H9 (cell line): ENCODE measurements around the gene GRHL3. TPM values are rescaled to one million over a fixed set of nuclear protein-coding genes. Genes with fewer than 3 reads are reported as not detected.
A peak's percentile ranks its signal among the peaks of the same experiment; 100 is the strongest.
"Not testable (repeated sequence)": the region's sequence is repeated elsewhere in the genome, so short reads cannot be mapped to it uniquely, and the experiment has no call there.

Experiments
- DNase-seq: peaks from one replicate; pipeline ENCODE4 v3.0.0-alpha.2; 2017
- H2AFZ ChIP-seq: one replicate; pipeline ENCODE4 v1.6.1; 2013; ENCODE audit warnings: mild to moderate bottlenecking, low read length, control low read depth, moderate library complexity
- H2AK5ac ChIP-seq: 2 replicates; pipeline ENCODE4 v1.6.1; 2013; ENCODE audit warnings: low read length, control low read depth, mixed read lengths; ENCODE audit not compliant: insufficient read length
- H2BK120ac ChIP-seq: one replicate; pipeline ENCODE4 v1.6.1; 2013; ENCODE audit warnings: low read depth, mild to moderate bottlenecking, low read length, control low read depth, inconsistent platforms; ENCODE audit not compliant: poor library complexity, severe bottlenecking
- H2BK12ac ChIP-seq: 2 replicates; pipeline ENCODE4 v1.6.1; 2013; ENCODE audit warnings: low read length, control low read depth, mixed read lengths, low read depth; ENCODE audit not compliant: insufficient read length
- H2BK15ac ChIP-seq: 2 replicates; pipeline ENCODE4 v1.6.1; 2013; ENCODE audit warnings: low read depth, low read length, control low read depth
- H2BK20ac ChIP-seq: one replicate; pipeline ENCODE4 v1.6.1; 2013; ENCODE audit warnings: low read depth, mild to moderate bottlenecking, low read length, control low read depth, inconsistent platforms; ENCODE audit not compliant: poor library complexity, severe bottlenecking
- H2BK5ac ChIP-seq: 2 replicates; pipeline ENCODE4 v1.6.1; 2013; ENCODE audit warnings: low read length, control low read depth, mixed read lengths; ENCODE audit not compliant: insufficient read length
- H3K14ac ChIP-seq: 2 replicates; pipeline ENCODE4 v1.6.1; 2013; ENCODE audit warnings: low read length, control low read depth; ENCODE audit not compliant: insufficient read depth
- H3K18ac ChIP-seq: 2 replicates; pipeline ENCODE4 v1.6.1; 2013; ENCODE audit warnings: low read depth, mild to moderate bottlenecking, mixed read lengths, low read length, control low read depth; ENCODE audit not compliant: insufficient read length
- H3K23ac ChIP-seq: 2 replicates; pipeline ENCODE4 v1.6.1; 2013; ENCODE audit warnings: low read length, control low read depth, mixed read lengths, low read depth; ENCODE audit not compliant: insufficient read length
- H3K23me2 ChIP-seq: 2 replicates; pipeline ENCODE4 v1.6.1; 2013; ENCODE audit warnings: low read depth, mild to moderate bottlenecking, mixed read lengths, low read length, control low read depth; ENCODE audit not compliant: insufficient read length, poor library complexity, severe bottlenecking
- H3K27ac ChIP-seq: 2 replicates; pipeline ENCODE4 v1.5.1; 2013; ENCODE audit warnings: low read length, control low read depth, mixed read lengths, low read depth; ENCODE audit not compliant: insufficient read length
- H3K27me3 ChIP-seq: 2 replicates; pipeline ENCODE4 v1.6.1; 2013; ENCODE audit warnings: low read length, control low read depth, inconsistent platforms; ENCODE audit not compliant: insufficient read depth
- H3K4ac ChIP-seq: 2 replicates; pipeline ENCODE4 v1.6.1; 2013; ENCODE audit warnings: low read depth, mild to moderate bottlenecking, control low read depth, inconsistent platforms, low read length, moderate library complexity
- H3K4me1 ChIP-seq: 2 replicates; pipeline ENCODE4 v1.6.1; 2013; ENCODE audit warnings: low read length, control low read depth, inconsistent platforms; ENCODE audit not compliant: insufficient read depth
- H3K4me2 ChIP-seq: 2 replicates; pipeline ENCODE4 v1.6.1; 2013; ENCODE audit warnings: low read length, control low read depth, mixed read lengths; ENCODE audit not compliant: insufficient read length, insufficient read depth
- H3K56ac ChIP-seq: 2 replicates; pipeline ENCODE4 v1.6.1; 2013; ENCODE audit warnings: low read depth, mild to moderate bottlenecking, mixed read lengths, low read length, control low read depth; ENCODE audit not compliant: insufficient read length
- H3K79me1 ChIP-seq: 2 replicates; pipeline ENCODE4 v1.6.1; 2013; ENCODE audit warnings: low read depth, mild to moderate bottlenecking, moderate library complexity, low read length, control low read depth, inconsistent platforms; ENCODE audit not compliant: insufficient read depth, poor library complexity, severe bottlenecking
- H3K79me2 ChIP-seq: 2 replicates; pipeline ENCODE4 v1.6.1; 2013; ENCODE audit warnings: low read length, control low read depth, inconsistent platforms; ENCODE audit not compliant: insufficient read depth
- H3K9ac ChIP-seq: 2 replicates; pipeline ENCODE4 v1.6.1; 2013; ENCODE audit warnings: low read length, control low read depth, mixed read lengths; ENCODE audit not compliant: insufficient read length; ENCODE audit errors: extremely low read depth
- H3K9me3 ChIP-seq: one replicate; pipeline ENCODE4 v1.6.1; 2013; ENCODE audit warnings: low read depth, low read length, inconsistent platforms; ENCODE audit not compliant: control insufficient read depth
- H3T11ph ChIP-seq: one replicate; pipeline ENCODE4 v1.6.1; 2013; ENCODE audit warnings: mild to moderate bottlenecking, low read length, control low read depth, inconsistent platforms
- H4K20me1 ChIP-seq: one replicate; pipeline ENCODE4 v1.6.1; 2013; ENCODE audit not compliant: control insufficient read depth, insufficient read length, insufficient read depth
- H4K5ac ChIP-seq: 2 replicates; pipeline ENCODE4 v1.6.1; 2013; ENCODE audit warnings: low read depth, mild to moderate bottlenecking, mixed read lengths, low read length, control low read depth; ENCODE audit not compliant: insufficient read length
- H4K8ac ChIP-seq: replicated peaks from 2 replicates; pipeline ENCODE4 v1.6.1; 2013; ENCODE audit warnings: low read length, control low read depth, mixed read lengths, low read depth; ENCODE audit not compliant: insufficient read length
- H4K91ac ChIP-seq: 2 replicates; pipeline ENCODE4 v1.6.1; 2013; ENCODE audit warnings: low read depth, mild to moderate bottlenecking, moderate library complexity, mixed read lengths, low read length, control low read depth; ENCODE audit not compliant: insufficient read length
- H3K27ac Mint-ChIP-seq, 3 experiments: 2 replicates in 2 of 3; 3 replicates in 1 of 3; pipeline ENCODE4 v1.8.0; 2020 to 2021; ENCODE audit warnings: mixed read lengths in 3 of 3, mild to moderate bottlenecking in 1 of 3, moderate library complexity in 1 of 3
- H3K27me3 Mint-ChIP-seq: 2 replicates; pipeline ENCODE4 v1.8.0; 2021; ENCODE audit warnings: low read depth, mild to moderate bottlenecking, moderate library complexity, mixed read lengths
- H3K36me3 Mint-ChIP-seq, 3 experiments: 2 replicates in 2 of 3; 3 replicates in 1 of 3; pipeline ENCODE4 v1.8.0; 2020 to 2021; ENCODE audit warnings: low read depth in 3 of 3, mixed read lengths in 3 of 3; ENCODE audit not compliant: insufficient read depth in 1 of 3
- H3K4me1 Mint-ChIP-seq, 2 experiments: 2 replicates each; pipeline ENCODE4 v1.8.0; 2020; ENCODE audit warnings: mixed read lengths in 2 of 2
- H3K4me3 Mint-ChIP-seq, 2 experiments: 2 replicates in 1 of 2; 3 replicates in 1 of 2; pipeline ENCODE4 v1.8.0; 2020 to 2021; ENCODE audit warnings: mild to moderate bottlenecking in 2 of 2, mixed read lengths in 2 of 2, moderate library complexity in 1 of 2
- H3K9me3 Mint-ChIP-seq, 2 experiments: 2 replicates in 1 of 2; 3 replicates in 1 of 2; pipeline ENCODE4 v1.8.0; 2020; ENCODE audit warnings: mild to moderate bottlenecking in 2 of 2, mixed read lengths in 2 of 2, moderate library complexity in 1 of 2
- WGBS: extraction: QIAGEN DNeasy Blood & Tissue Kit; methylation state at CpG from one replicate; pipeline ENCODE4 v1.1.7; 2013; ENCODE audit warnings: missing lambda C conversion rate, low lambda C conversion rate, mixed read lengths; ENCODE audit not compliant: insufficient read length; ENCODE audit errors: extremely low coverage; 5-methylcytosine and 5-hydroxymethylcytosine counted together
- total RNA-seq: library from RNA; stranded (reverse); gene quantifications from 2 replicates; pipeline ENCODE4 v1.2.1, GENCODE V29; 2021
- TF ChIP-seq, protein P1 (sequence below): fragments of 200-600 bp; sonication (generic); conservative IDR thresholded peaks from 3 replicates; pipeline ENCODE4 v1.8.0; 2021; ENCODE audit warnings: antibody characterized with exemption, mild to moderate bottlenecking

The GRHL3 gene
- total RNA-seq, 1 experiment from 2014 or later = 3.5 TPM

- Histone ChIP-seq H3K27me3 (no peaks in the 10 kb centered on the region), H3K79me1 (no peaks in the 10 kb centered on the region), H2AFZ (no peak overlapping the region), H3K14ac (0 out of 2 replicates have a peak overlapping the region, but pooled peaks have one; percentile 42), H3K23me2 (no peaks in the 10 kb centered on the region), H2AK5ac (no peak overlapping the region), H3K27ac (no peak overlapping the region), H4K91ac (no peak overlapping the region), H3K79me2 (no peaks in the 10 kb centered on the region), H2BK15ac (no peak overlapping the region), H3K9ac (no peak overlapping the region), H2BK20ac (no peak overlapping the region), H2BK5ac (no peak overlapping the region), H2BK120ac (no peak overlapping the region), H3T11ph (no peak overlapping the region), H2BK12ac (no peak overlapping the region), H4K5ac (no peak overlapping the region), H3K56ac (no peak overlapping the region), H3K4ac (no peak overlapping the region), H4K20me1 (no peaks in the 10 kb centered on the region), H4K8ac (no peak overlapping the region), H3K23ac (no peak overlapping the region), H3K18ac (peak overlapping the region; percentile 9), H3K4me2 (no peak overlapping the region), H3K9me3 (no peaks in the 10 kb centered on the region), H3K4me1 (0 out of 2 replicates have a peak, but pooled peaks cover 2% of the 10 kb centered on the region)
- TF ChIP-seq, protein P1, sequence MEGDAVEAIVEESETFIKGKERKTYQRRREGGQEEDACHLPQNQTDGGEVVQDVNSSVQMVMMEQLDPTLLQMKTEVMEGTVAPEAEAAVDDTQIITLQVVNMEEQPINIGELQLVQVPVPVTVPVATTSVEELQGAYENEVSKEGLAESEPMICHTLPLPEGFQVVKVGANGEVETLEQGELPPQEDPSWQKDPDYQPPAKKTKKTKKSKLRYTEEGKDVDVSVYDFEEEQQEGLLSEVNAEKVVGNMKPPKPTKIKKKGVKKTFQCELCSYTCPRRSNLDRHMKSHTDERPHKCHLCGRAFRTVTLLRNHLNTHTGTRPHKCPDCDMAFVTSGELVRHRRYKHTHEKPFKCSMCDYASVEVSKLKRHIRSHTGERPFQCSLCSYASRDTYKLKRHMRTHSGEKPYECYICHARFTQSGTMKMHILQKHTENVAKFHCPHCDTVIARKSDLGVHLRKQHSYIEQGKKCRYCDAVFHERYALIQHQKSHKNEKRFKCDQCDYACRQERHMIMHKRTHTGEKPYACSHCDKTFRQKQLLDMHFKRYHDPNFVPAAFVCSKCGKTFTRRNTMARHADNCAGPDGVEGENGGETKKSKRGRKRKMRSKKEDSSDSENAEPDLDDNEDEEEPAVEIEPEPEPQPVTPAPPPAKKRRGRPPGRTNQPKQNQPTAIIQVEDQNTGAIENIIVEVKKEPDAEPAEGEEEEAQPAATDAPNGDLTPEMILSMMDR = peak; percentile 31; the same call in 2 of the 3 replicates
- peak overlapping the region; percentile 80 to 92 (median 92); a peak in 6 of 7 replicates for H3K27ac Mint-ChIP-seq
- peaks cover 8% of the 10 kb centered on the region for H3K27me3 Mint-ChIP-seq
- no peaks in the 10 kb centered on the region; a peak in 1 of 7 replicates for H3K36me3 Mint-ChIP-seq
- DNase-seq = peak; percentile 72
- H3K4me3 Mint-ChIP-seq = no peak overlapping the region
- no CpG with 5 or more reads among the region's 11 CpGs for WGBS
- peaks cover 27 to 28% of the 10 kb centered on the region in 2 experiments for H3K4me1 Mint-ChIP-seq
- H3K9me3 Mint-ChIP-seq = no peaks in the 10 kb centered on the region
Observed at GRCh38 chr1:24286246-24287010, 32.7 kb upstream of the GRHL3 start.

DNA sequence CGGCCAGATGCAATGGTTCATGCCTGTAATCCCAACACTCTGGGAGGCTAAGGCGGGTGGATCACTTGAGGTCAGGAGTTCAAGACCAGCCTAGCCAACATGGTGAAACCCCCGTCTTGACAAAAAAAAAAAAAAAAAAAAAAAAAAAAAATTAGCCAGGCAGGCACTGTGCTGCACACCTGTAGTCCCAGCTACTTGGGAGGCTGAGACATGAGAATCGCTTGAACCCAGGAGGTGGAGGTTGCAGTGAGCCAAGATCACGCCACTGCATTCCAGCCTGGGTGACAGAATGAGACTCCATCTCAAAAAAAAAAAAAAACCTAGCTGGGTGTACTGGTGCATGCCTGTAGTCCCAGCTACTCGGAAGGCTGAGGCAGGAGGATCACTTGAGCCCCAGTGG, 31.4 kb upstream of the GRHL3 start:
- WGBS = no CpG with 5 or more reads among the region's 6 CpGs
- H3K27me3 Mint-ChIP-seq = peaks cover 13% of the 10 kb centered on the region

More for the DNA sequence above, 31.4 kb upstream of the GRHL3 start:
- not testable (repeated sequence) for H4K5ac ChIP-seq, H3K56ac ChIP-seq, H3K14ac ChIP-seq, H3K27ac ChIP-seq, H3K4ac ChIP-seq, H2AK5ac ChIP-seq, H3K79me1 ChIP-seq, H3K18ac ChIP-seq, H4K8ac ChIP-seq, H2AFZ ChIP-seq, H3K9ac ChIP-seq, H3K4me3 Mint-ChIP-seq, H4K91ac ChIP-seq, H3T11ph ChIP-seq, H3K9me3 ChIP-seq, H2BK5ac ChIP-seq, H4K20me1 ChIP-seq, H2BK20ac ChIP-seq, H3K4me1 ChIP-seq, DNase-seq, H3K79me2 ChIP-seq, H3K4me2 ChIP-seq, H2BK12ac ChIP-seq, H3K23me2 ChIP-seq, H2BK120ac ChIP-seq, H2BK15ac ChIP-seq, H3K27me3 ChIP-seq, H3K23ac ChIP-seq, H3K36me3 Mint-ChIP-seq, H3K9me3 Mint-ChIP-seq
- H3K4me1 Mint-ChIP-seq = peaks cover 32 to 33% of the 10 kb centered on the region in 2 experiments
- H3K27ac Mint-ChIP-seq = 0 out of 7 replicates have a peak overlapping the region, but pooled peaks of 1 of the 3 experiments have one; percentile 46
